ENCODE results near the gene EXO1.

The EXO1 gene

GRCh38 chr1:241895013-241895412, 47.0 kb downstream of the EXO1 start:
- Histone ChIP-seq H3K27ac (ENCODE audit: low read depth, low read length) (no peak overlapping the region), H3K9me3 (ENCODE audit: insufficient read depth, low read depth, low read length) (no peaks in the 10 kb centered on the region), H3K4me3 (ENCODE audit: low read length) (no peak overlapping the region), H3K4me1 (ENCODE audit: insufficient read depth, low read length) (no peaks in the 10 kb centered on the region), H3K9ac (ENCODE audit: low read depth, low read length) (no peak overlapping the region), H3K36me3 (ENCODE audit: insufficient read depth, low read length) (peaks cover 24% of the 10 kb centered on the region), H3K27me3 (ENCODE audit: insufficient read depth, low read length) (no peaks in the 10 kb centered on the region)
- WGBS, result 90% methylated on average over 2 of the region's 2 CpGs

GRCh38 chr1:241896670-241896962, 48.6 kb downstream of the EXO1 start:
- Histone ChIP-seq H3K9me3 (ENCODE audit: insufficient read depth, low read depth, low read length) (no peaks in the 10 kb centered on the region), H3K27ac (ENCODE audit: low read depth, low read length) (no peak overlapping the region), H3K27me3 (ENCODE audit: insufficient read depth, low read length) (no peaks in the 10 kb centered on the region), H3K9ac (ENCODE audit: low read depth, low read length) (no peak overlapping the region), H3K36me3 (ENCODE audit: insufficient read depth, low read length) (peaks cover 8% of the 10 kb centered on the region; the same call in 1 of the 2 replicates), H3K4me1 (ENCODE audit: insufficient read depth, low read length) (no peaks in the 10 kb centered on the region), H3K4me3 (ENCODE audit: low read length) (no peak overlapping the region)

- 98% methylated on average over 5 of the region's 5 CpGs for WGBS
- H3K4me3 ChIP-seq (ENCODE audit: low read length), result no peak overlapping the region
These were observed 51.2 kb downstream of the EXO1 start for GRCh38 chr1:241899210-241899609.

GRCh38 chr1:241900381-241900780, 52.4 kb downstream of the EXO1 start:
- Histone ChIP-seq H3K36me3 (ENCODE audit: insufficient read depth, low read length) (no peaks in the 10 kb centered on the region), H3K27me3 (ENCODE audit: insufficient read depth, low read length) (no peaks in the 10 kb centered on the region), H3K9ac (ENCODE audit: low read depth, low read length) (no peak overlapping the region), H3K27ac (ENCODE audit: low read depth, low read length) (no peak overlapping the region), H3K9me3 (ENCODE audit: insufficient read depth, low read depth, low read length) (no peaks in the 10 kb centered on the region), H3K4me1 (ENCODE audit: insufficient read depth, low read length) (peaks cover 6% of the 10 kb centered on the region; the same call in 1 of the 2 replicates), H3K4me3 (ENCODE audit: low read length) (no peak overlapping the region)

More at GRCh38 chr1:241899210-241899609, 51.2 kb downstream of the EXO1 start:
- Histone ChIP-seq H3K9me3 (ENCODE audit: insufficient read depth, low read depth, low read length) (no peaks in the 10 kb centered on the region), H3K27ac (ENCODE audit: low read depth, low read length) (no peak overlapping the region), H3K9ac (ENCODE audit: low read depth, low read length) (no peak overlapping the region), H3K4me1 (ENCODE audit: insufficient read depth, low read length) (peaks cover 6% of the 10 kb centered on the region; the same call in 1 of the 2 replicates), H3K36me3 (ENCODE audit: insufficient read depth, low read length) (no peaks in the 10 kb centered on the region), H3K27me3 (ENCODE audit: insufficient read depth, low read length) (no peaks in the 10 kb centered on the region)

- WGBS, result 81% methylated on average over 5 of the region's 5 CpGs
- H3K4me3 ChIP-seq (ENCODE audit: low read length), result no peak overlapping the region
These were observed 54.5 kb downstream of the EXO1 start for GRCh38 chr1:241902391-241903065.

GRCh38 chr1:241916196-241916595, 68.2 kb downstream of the EXO1 start:
- Histone ChIP-seq H3K36me3 (ENCODE audit: insufficient read depth, low read length) (no peaks in the 10 kb centered on the region), H3K27me3 (ENCODE audit: insufficient read depth, low read length) (no peaks in the 10 kb centered on the region), H3K27ac (ENCODE audit: low read depth, low read length) (no peak overlapping the region), H3K4me3 (ENCODE audit: low read length) (no peak overlapping the region), H3K4me1 (ENCODE audit: insufficient read depth, low read length) (no peaks in the 10 kb centered on the region), H3K9me3 (ENCODE audit: insufficient read depth, low read depth, low read length) (no peaks in the 10 kb centered on the region), H3K9ac (ENCODE audit: low read depth, low read length) (no peak overlapping the region)
- 90% methylated on average over 7 of the region's 7 CpGs for WGBS

More at GRCh38 chr1:241902391-241903065, 54.5 kb downstream of the EXO1 start:
- Histone ChIP-seq H3K9ac (ENCODE audit: low read depth, low read length) (no peak overlapping the region), H3K4me1 (ENCODE audit: insufficient read depth, low read length) (peaks cover 6% of the 10 kb centered on the region; the same call in 1 of the 2 replicates), H3K9me3 (ENCODE audit: insufficient read depth, low read depth, low read length) (no peaks in the 10 kb centered on the region), H3K27ac (ENCODE audit: low read depth, low read length) (no peak overlapping the region), H3K27me3 (ENCODE audit: insufficient read depth, low read length) (no peaks in the 10 kb centered on the region), H3K36me3 (ENCODE audit: insufficient read depth, low read length) (no peaks in the 10 kb centered on the region)

GRCh38 chr1:241917487-241917886, 69.5 kb downstream of the EXO1 start:
- H3K9me3 ChIP-seq (ENCODE audit: insufficient read depth, low read depth, low read length), result no peaks in the 10 kb centered on the region
- H3K27me3 ChIP-seq (ENCODE audit: insufficient read depth, low read length), result no peaks in the 10 kb centered on the region
- H3K9ac ChIP-seq (ENCODE audit: low read depth, low read length), result no peak overlapping the region
- H3K27ac ChIP-seq (ENCODE audit: low read depth, low read length), result no peak overlapping the region
- no peaks in the 10 kb centered on the region for H3K36me3 ChIP-seq (ENCODE audit: insufficient read depth, low read length)
- WGBS, result 91% methylated on average over 12 of the region's 12 CpGs
- no peak overlapping the region for H3K4me3 ChIP-seq (ENCODE audit: low read length)
- H3K4me1 ChIP-seq (ENCODE audit: insufficient read depth, low read length), result no peaks in the 10 kb centered on the region

- Histone ChIP-seq H3K27me3 (ENCODE audit: insufficient read depth, low read length) (no peaks in the 10 kb centered on the region), H3K4me1 (ENCODE audit: insufficient read depth, low read length) (peaks cover 2% of the 10 kb centered on the region; the same call in 1 of the 2 replicates), H3K9me3 (ENCODE audit: insufficient read depth, low read depth, low read length) (no peaks in the 10 kb centered on the region), H3K9ac (ENCODE audit: low read depth, low read length) (no peak overlapping the region), H3K4me3 (ENCODE audit: low read length) (no peak overlapping the region), H3K27ac (ENCODE audit: low read depth, low read length) (no peak overlapping the region), H3K36me3 (ENCODE audit: insufficient read depth, low read length) (no peaks in the 10 kb centered on the region)
- WGBS, result 79% methylated on average over 5 of the region's 5 CpGs
These were observed 70.9 kb downstream of the EXO1 start for GRCh38 chr1:241918879-241919278.

GRCh38 chr1:241924080-241924808, 76.2 kb downstream of the EXO1 start:
- H3K27me3 ChIP-seq (ENCODE audit: insufficient read depth, low read length), result no peaks in the 10 kb centered on the region
- no peaks in the 10 kb centered on the region for H3K36me3 ChIP-seq (ENCODE audit: insufficient read depth, low read length)
- H3K27ac ChIP-seq (ENCODE audit: low read depth, low read length), result no peak overlapping the region
- H3K4me3 ChIP-seq (ENCODE audit: low read length), result no peak overlapping the region
- H3K4me1 ChIP-seq (ENCODE audit: insufficient read depth, low read length), result peaks cover 2% of the 10 kb centered on the region; the same call in 1 of the 2 replicates
- H3K9me3 ChIP-seq (ENCODE audit: insufficient read depth, low read depth, low read length), result no peaks in the 10 kb centered on the region
- H3K9ac ChIP-seq (ENCODE audit: low read depth, low read length), result no peak overlapping the region
- WGBS, result 82% methylated on average over 9 of the region's 10 CpGs

GRCh38 chr1:241926141-241926540, 78.1 kb downstream of the EXO1 start:
- Histone ChIP-seq H3K36me3 (ENCODE audit: insufficient read depth, low read length) (no peaks in the 10 kb centered on the region), H3K27me3 (ENCODE audit: insufficient read depth, low read length) (no peaks in the 10 kb centered on the region), H3K9ac (ENCODE audit: low read depth, low read length) (no peak overlapping the region), H3K27ac (ENCODE audit: low read depth, low read length) (no peak overlapping the region), H3K4me3 (ENCODE audit: low read length) (no peak overlapping the region), H3K9me3 (ENCODE audit: insufficient read depth, low read depth, low read length) (no peaks in the 10 kb centered on the region), H3K4me1 (ENCODE audit: insufficient read depth, low read length) (peaks cover 2% of the 10 kb centered on the region; the same call in 1 of the 2 replicates)
- 84% methylated on average over 5 of the region's 5 CpGs for WGBS

GRCh38 chr1:241927321-241927720, 79.3 kb downstream of the EXO1 start:
- Histone ChIP-seq H3K36me3 (ENCODE audit: insufficient read depth, low read length) (no peaks in the 10 kb centered on the region), H3K4me1 (ENCODE audit: insufficient read depth, low read length) (peaks cover 2% of the 10 kb centered on the region; the same call in 1 of the 2 replicates), H3K27ac (ENCODE audit: low read depth, low read length) (no peak overlapping the region), H3K27me3 (ENCODE audit: insufficient read depth, low read length) (no peaks in the 10 kb centered on the region), H3K4me3 (ENCODE audit: low read length) (no peak overlapping the region), H3K9me3 (ENCODE audit: insufficient read depth, low read depth, low read length) (no peaks in the 10 kb centered on the region), H3K9ac (ENCODE audit: low read depth, low read length) (no peak overlapping the region)
- WGBS, result 70% methylated on average over 4 of the region's 4 CpGs
